ENCODE data around the gene PHACTR1.

Gene PHACTR1

DNA sequence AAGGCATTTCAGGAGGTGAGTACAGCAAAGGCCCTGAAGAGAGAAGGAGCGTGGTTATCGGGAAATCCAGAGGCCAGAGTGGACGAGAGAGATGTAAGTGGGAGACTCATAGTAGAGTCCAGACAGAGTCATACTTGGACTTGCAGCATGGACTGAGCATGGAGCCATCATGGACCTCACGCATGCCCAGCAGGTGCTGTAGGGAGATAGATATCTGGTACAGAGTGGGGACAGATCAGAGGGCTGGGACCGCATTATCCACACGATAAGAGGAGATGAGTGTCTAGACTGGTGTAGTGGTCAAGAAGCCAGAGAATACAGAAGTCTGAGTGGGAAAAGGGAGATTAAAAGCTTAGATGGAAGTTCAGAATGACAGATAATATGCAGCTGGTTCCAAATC is 484.8 kb downstream of the PHACTR1 start:
- FAIRE-seq = no peak
- DNase-seq (ENCODE audit: extremely low spot score, insufficient read length, low read depth) = no peak

- FAIRE-seq = no peak
- no peak for DNase-seq (ENCODE audit: extremely low spot score, insufficient read length, low read depth)
Observed at GRCh38 chr6:13203145-13203544, 486.6 kb downstream of the PHACTR1 start.

- FAIRE-seq (no peak), DNase-seq (ENCODE audit: extremely low spot score, insufficient read length, low read depth) (no peak)
Observed at GRCh38 chr6:13205106-13205505, 488.5 kb downstream of the PHACTR1 start.

DNA sequence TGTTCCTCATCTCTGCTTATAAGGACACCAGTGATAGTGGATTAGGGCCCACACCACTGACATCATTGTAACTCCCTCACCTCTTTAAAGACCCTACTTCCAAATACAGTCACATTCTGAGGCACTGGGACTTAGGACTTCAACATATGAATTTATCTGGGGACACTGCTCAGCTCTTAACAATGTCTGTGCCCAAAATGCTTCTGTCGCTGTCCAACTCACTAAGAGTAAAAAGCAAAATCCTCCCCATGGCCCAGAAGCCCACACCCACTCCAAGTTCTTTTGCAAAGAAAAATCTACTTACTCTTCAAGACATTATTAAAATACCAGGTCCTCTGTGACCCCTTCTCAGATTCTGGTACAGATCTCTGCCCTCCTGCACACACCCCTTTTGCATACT is 495.5 kb downstream of the PHACTR1 start:
- DNase-seq (ENCODE audit: extremely low spot score, insufficient read length, low read depth) (no peak), FAIRE-seq (no peak)

- FAIRE-seq = no peak
- DNase-seq (ENCODE audit: extremely low spot score, insufficient read length, low read depth) = no peak
Observed at GRCh38 chr6:13212538-13212937, 496.0 kb downstream of the PHACTR1 start.

GRCh38 chr6:13215390-13215789 is 498.8 kb downstream of the PHACTR1 start:
- DNase-seq (ENCODE audit: extremely low spot score, insufficient read length, low read depth) (no peak), FAIRE-seq (no peak)

GRCh38 chr6:13216236-13217014 is 499.9 kb downstream of the PHACTR1 start:
- FAIRE-seq = peak; percentile 39
- no peak for DNase-seq (ENCODE audit: extremely low spot score, insufficient read length, low read depth)

DNA sequence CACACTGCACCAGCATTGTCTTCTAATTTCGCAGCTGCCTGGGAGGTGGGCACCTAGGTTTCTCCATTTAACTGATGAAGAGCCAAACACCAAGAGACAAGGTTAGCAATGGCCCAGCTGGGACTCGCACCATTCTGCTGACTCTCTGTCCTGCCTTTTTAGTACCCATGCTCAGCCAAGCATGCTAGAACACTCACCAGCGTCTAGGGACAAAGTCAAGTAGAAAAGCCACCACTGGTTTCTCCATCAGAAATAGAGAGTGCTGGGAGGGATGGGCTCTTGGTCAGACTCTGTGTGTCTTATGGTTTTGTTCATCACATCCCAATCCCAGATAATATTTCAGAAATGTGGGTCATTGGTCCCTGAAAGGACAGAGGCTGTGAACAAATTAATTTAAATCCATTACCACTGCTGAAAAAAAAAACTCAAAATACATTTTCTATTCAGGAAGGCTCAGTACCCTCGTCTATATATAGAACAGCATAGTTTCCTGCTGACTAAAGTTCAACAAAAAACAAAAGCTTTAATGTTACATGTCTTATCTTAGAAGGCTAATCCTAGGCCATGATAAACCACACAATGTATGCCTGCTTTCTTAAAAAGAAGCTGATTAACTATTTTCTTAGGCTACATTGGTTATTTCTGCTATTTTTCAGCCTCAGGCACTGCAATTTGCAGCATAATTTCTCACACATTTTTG is 500.8 kb downstream of the PHACTR1 start:
- DNase-seq (ENCODE audit: extremely low spot score, insufficient read length, low read depth) (no peak), FAIRE-seq (peak; percentile 70)

- no peak for DNase-seq (ENCODE audit: extremely low spot score, insufficient read length, low read depth)
- no peak for FAIRE-seq
Observed at GRCh38 chr6:13220266-13220665, 503.7 kb downstream of the PHACTR1 start.

- no peak for FAIRE-seq
- DNase-seq (ENCODE audit: extremely low spot score, insufficient read length, low read depth) = no peak
Observed at GRCh38 chr6:13222048-13222447, 505.5 kb downstream of the PHACTR1 start.

DNA sequence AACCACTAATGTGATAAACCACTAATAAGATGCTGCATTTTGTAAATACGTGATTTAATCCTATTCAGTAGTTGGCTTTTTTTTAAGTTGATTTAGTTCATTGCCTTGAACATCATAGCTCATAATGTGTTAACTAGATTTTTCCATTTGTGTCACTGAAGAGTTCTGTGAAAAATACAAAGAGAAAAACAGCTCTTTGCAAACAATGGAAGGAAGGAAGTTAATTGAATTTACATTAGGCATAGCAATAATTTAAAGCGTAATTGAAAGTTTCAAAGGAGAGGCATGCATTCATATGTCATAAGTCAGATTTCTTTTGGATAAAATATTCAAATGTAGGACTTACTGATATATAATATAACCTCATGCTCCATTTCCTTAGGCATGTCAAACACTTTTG is 509.5 kb downstream of the PHACTR1 start:
- no peak for DNase-seq (ENCODE audit: extremely low spot score, insufficient read length, low read depth)

DNA sequence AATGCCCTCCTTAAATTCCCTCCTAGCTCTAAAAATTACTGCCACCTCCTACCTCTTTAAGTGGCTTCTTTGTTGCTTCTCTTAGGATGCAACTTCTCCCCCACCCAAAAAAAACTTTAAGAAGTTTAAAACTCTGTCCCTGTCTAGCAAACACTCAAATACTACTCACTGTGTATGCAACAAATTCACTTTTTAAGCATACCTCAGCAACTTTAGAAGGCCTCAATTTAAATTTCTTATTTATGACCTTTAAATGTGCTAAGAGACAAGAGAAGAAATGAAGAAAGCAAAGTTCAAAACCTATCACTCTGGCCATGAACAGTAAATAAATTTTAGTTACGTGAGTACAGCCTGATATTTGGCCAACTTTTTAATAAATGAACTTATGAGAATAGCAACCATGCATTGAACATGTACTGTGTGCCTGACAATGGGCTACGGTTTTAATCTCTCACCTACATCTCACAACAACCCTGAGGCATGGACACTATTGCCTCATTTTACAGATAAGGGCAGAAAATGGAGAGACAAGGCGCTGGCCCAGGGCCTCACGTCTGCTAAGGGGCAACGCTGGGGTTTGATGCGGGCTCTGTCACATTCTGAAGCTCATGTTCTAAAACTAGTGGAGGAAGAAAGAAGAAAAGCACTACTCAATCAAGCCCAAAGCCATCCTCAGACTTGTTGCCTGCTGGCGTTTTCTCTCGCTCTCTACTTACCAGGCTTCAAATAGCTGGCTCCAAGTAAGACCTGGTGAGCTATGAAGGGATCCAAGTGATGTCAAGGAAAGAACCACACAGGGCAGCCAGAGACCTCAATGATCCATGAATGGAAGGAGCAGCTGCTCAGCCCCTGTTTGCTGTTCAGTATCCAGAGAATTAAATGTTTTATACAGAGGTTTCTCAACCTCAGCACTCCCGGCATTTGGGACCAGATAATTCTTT is 512.0 kb downstream of the PHACTR1 start:
- DNase-seq (ENCODE audit: extremely low spot score, insufficient read length, low read depth) (no peak), FAIRE-seq (no peak)

More for the DNA sequence above, 509.5 kb downstream of the PHACTR1 start:
- no peak for FAIRE-seq

DNA sequence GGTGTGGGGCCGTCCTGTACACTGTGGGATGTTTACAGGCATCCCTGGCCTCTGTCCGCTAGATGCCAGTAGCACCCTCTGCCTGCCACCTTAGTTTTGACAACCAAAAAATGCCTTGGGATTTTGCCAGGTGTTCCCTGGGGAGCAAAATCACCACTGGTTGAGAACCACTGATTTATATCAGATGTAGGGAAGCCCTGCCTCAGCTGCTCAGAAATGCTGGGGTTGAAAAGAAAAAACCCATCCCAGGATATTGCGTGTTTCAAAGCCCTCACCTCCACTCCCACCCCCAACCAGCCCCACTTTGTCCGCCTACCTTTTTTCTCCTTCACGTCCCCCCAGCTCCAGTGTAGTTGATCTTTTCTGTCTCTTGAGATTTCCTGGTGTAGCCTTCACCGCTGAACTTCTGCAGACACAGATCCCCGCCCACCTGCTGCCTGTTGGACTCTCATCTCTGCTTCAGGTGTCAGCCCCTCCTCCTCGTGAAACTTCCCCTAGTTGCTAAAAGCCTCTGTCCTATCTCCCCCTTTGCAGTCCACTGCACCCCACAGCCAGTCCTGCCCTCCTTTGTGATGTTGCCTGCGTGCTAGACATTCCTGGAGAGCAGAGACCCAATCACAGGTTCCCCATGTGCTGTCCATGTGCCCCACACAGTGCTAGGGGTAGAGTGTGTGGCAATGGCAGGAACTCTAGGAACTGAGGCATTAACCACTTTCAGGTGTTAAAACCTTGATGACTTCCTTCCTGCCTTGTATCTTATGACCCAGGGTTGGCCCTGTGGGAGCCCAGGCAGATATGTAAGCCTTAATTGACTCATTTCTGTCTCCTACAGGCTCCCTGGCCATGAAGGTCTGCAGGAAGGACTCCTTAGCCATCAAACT is 512.9 kb downstream of the PHACTR1 start:
- DNase-seq (ENCODE audit: extremely low spot score, insufficient read length, low read depth) (peak; percentile 65), FAIRE-seq (peak; percentile 89)

DNA sequence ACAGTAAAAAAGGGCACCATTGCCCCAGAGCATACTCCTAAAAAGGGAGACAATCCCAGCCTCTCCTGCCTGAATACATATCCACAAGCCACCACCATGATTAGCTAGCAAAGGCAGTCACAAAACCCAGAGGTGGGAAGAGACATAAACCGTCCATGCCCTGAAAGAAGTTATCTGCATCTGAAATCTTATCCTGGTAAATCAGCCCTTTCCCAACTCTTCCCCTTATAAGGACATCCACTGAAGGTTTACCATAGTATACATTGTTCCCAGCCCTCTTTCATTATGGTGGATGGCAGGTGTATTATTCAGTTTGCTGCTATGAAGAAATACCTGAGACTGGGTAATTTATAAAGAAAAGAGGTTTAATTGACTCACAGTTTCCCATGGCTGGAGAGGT is 516.5 kb downstream of the PHACTR1 start:
- no peak for DNase-seq (ENCODE audit: extremely low spot score, insufficient read length, low read depth)
- FAIRE-seq = no peak

- FAIRE-seq (no peak), DNase-seq (ENCODE audit: extremely low spot score, insufficient read length, low read depth) (no peak)
Observed at GRCh38 chr6:13234130-13234529, 517.6 kb downstream of the PHACTR1 start.

DNA sequence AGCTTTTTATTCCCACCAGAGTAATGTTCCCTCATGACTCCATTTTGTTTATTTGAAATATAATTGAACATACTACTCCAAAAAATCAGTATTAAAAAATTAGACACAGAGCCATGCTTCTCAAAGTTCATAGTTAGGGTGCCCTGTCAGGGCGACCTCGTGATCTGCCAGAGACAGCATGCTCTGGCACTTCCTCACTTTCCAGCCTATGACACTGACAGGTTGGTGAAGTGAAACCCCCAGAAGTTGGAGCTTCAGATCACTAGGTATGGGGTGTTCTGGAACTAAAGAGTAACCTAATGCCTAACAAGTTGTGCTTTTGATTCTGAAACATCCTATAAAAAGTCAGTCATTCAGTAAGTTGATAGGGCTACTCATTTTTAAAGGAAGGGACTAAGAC is 518.8 kb downstream of the PHACTR1 start:
- DNase-seq (ENCODE audit: extremely low spot score, insufficient read length, low read depth) (no peak), FAIRE-seq (no peak)

- no peak for DNase-seq (ENCODE audit: extremely low spot score, insufficient read length, low read depth)
- no peak for FAIRE-seq
Observed at GRCh38 chr6:13237318-13237717, 520.8 kb downstream of the PHACTR1 start.

DNA sequence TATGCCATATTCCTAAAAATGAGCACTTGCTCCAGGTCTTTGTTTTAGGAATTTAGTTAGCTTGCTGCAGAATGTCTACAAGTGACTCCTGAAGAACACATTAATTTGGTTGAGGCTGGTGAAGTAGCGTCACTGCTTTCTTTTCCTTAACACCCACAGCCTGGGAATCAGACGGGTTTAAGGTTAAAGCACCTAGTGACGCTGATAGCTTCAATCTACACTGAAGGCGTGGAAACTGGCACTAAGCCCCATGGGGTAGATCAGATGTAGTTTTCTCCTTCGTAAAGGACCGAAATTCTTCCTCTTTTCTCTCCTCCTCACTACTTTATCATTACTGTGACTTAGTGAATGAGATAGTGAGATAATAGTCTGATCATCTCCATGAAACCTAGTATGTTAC is 521.5 kb downstream of the PHACTR1 start:
- no peak for FAIRE-seq
- DNase-seq (ENCODE audit: extremely low spot score, insufficient read length, low read depth) = no peak

DNA sequence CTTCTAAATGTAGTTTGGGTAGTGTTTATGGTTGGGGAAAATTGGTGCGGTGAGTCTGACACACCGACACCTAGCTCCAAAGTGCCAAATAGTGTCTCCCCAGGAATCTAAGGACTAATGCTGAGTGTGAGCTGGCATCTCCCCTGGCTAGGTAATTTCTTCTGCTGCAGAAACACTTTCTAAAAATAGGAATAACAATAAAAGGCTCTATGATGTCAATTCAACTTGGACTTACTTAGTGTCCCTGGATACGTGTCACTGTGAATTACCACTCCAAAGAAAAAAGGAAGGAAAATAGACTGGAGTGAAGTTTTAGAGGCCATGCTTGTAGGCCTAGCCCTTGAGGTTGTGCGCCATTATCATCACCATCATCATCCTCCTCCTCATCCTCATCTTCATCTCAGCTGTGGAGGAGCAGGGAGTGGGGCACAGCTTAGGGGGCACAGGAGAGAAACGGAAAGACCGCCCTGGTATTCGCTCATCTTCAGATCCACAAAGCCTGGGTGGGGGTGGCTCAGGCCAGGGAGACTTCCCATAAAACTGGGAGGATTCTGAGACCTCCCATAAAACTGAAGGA is 522.2 kb downstream of the PHACTR1 start:
- no peak for FAIRE-seq
- DNase-seq (ENCODE audit: extremely low spot score, insufficient read length, low read depth) = no peak
